Skin of body (tissue), 2 donors: ENCODE data around the gene OBP2A. TPM values are rescaled to one million over a fixed set of nuclear protein-coding genes. Genes with fewer than 3 reads are reported as not detected.
"Not testable (repeated sequence)": the region's sequence is repeated elsewhere in the genome, so short reads cannot be mapped to it uniquely, and the experiment has no call there.

ENCODE experiments used
- DNase-seq: peaks from one replicate; lab custom pipeline; 2025; lab: John Stamatoyannopoulos, UW
- total RNA-seq: library from RNA; depleted of rRNA; stranded (reverse); fragments of >200 nt; gene quantifications from one replicate; pipeline ENCODE4 v1.2.3, GENCODE V29; 2014

Gene OBP2A
- total RNA-seq, 1 donor from 2014 or later: not detected

- no peak for DNase-seq
Observed at GRCh38 chr9:135526089-135526729, 19.7 kb upstream of the OBP2A start.

GRCh38 chr9:135526730-135527571 is 19.0 kb upstream of the OBP2A start:
- no peak for DNase-seq

- DNase-seq: not testable (repeated sequence)
Observed at GRCh38 chr9:135528842-135529435, 17.0 kb upstream of the OBP2A start.

GRCh38 chr9:135530146-135530545 is 15.8 kb upstream of the OBP2A start:
- DNase-seq: no peak

GRCh38 chr9:135531096-135531495 is 14.8 kb upstream of the OBP2A start:
- no peak for DNase-seq

GRCh38 chr9:135533113-135533512 is 12.8 kb upstream of the OBP2A start:
- no peak for DNase-seq

- DNase-seq: no peak
Observed at GRCh38 chr9:135533674-135534073, 12.3 kb upstream of the OBP2A start.

- DNase-seq: not testable (repeated sequence)
Observed at GRCh38 chr9:135534192-135534711, 11.7 kb upstream of the OBP2A start.

- not testable (repeated sequence) for DNase-seq
Observed at GRCh38 chr9:135534826-135535225, 11.1 kb upstream of the OBP2A start.

GRCh38 chr9:135535631-135536030 is 10.3 kb upstream of the OBP2A start:
- not testable (repeated sequence) for DNase-seq

- DNase-seq: no peak
Observed at GRCh38 chr9:135536216-135536615, 9.7 kb upstream of the OBP2A start.

- DNase-seq: not testable (repeated sequence)
Observed at GRCh38 chr9:135543262-135543894, 2.5 kb upstream of the OBP2A start.

- no peak for DNase-seq
Observed at GRCh38 chr9:135544981-135545635, 818 bp upstream of the OBP2A start.

- DNase-seq: not testable (repeated sequence)
Observed at GRCh38 chr9:135546792-135547617, 1.1 kb downstream of the OBP2A start.

- DNase-seq: no peak
Observed at GRCh38 chr9:135547756-135548736, 2.1 kb downstream of the OBP2A start.

- not testable (repeated sequence) for DNase-seq
Observed at GRCh38 chr9:135549478-135550343, 3.8 kb downstream of the OBP2A start.

- DNase-seq: no peak
Observed at GRCh38 chr9:135550344-135550918, 4.5 kb downstream of the OBP2A start.

GRCh38 chr9:135551031-135551430 is 5.1 kb downstream of the OBP2A start:
- no peak for DNase-seq
